Upper lobe of right lung (tissue), 1 donor: ENCODE data around the gene CCM2. TPM values are rescaled to one million over a fixed set of nuclear protein-coding genes. Genes with fewer than 3 reads are reported as not detected.

Source experiments
- ATAC-seq: fragments of 200-7000 bp; cut with Tn5 transposase; one replicate; pipeline ENCODE4 v1.9.1; 2020; ENCODE audit warnings: mild to moderate bottlenecking, moderate library complexity
- DNase-seq: peaks from one replicate; pipeline ENCODE4 v3.0.0-alpha.2; 2020
- H3K27ac ChIP-seq: fragments of 200-600 bp; one replicate; pipeline ENCODE4 v1.8.0; 2022
- H3K27me3 ChIP-seq: fragments of 200-600 bp; one replicate; pipeline ENCODE4 v1.8.0; 2022; ENCODE audit warnings: mild to moderate bottlenecking
- H3K36me3 ChIP-seq: fragments of 200-600 bp; one replicate; pipeline ENCODE4 v1.8.0; 2022
- H3K4me1 ChIP-seq: fragments of 200-600 bp; one replicate; pipeline ENCODE4 v1.8.0; 2022
- H3K4me3 ChIP-seq: fragments of 200-600 bp; one replicate; pipeline ENCODE4 v1.8.0; 2022; ENCODE audit warnings: mild to moderate bottlenecking
- H3K9me3 ChIP-seq: fragments of 200-600 bp; one replicate; pipeline ENCODE4 v1.8.0; 2022
- CTCF ChIP-seq: fragments of 200-600 bp; IDR thresholded peaks from one replicate; pipeline ENCODE4 v1.8.0; 2022; ENCODE audit warnings: antibody characterized with exemption
- intact Hi-C: fragments of 100-400 bp; cut with DNase I; formaldehyde crosslinking; loops from one replicate; pipeline ENCODE4 v1.11.0; 2022
- total RNA-seq: library from RNA; stranded (reverse); fragmentation: NEBNext Ultra II Directional; extraction: Animal tissue kit (Norgen Biotek cat#: 25700); gene quantifications from one replicate; pipeline ENCODE4 v1.2.1, GENCODE V29; 2021
- donor health status: DM: no; HTN: yes; CAD: no; lungs with severe emphysema.

CCM2 gene
- total RNA-seq, 1 donor from 2014 or later: 40.2 TPM

GRCh38 chr7:45114926-45115325 is 114.9 kb downstream of the CCM2 start:
- intact Hi-C loops: no loop called here
- no peaks in the 10 kb centered on the region for H3K27me3 ChIP-seq
- no peak for ATAC-seq
- H3K27ac ChIP-seq: no peak overlapping the region
- no peaks in the 10 kb centered on the region for H3K36me3 ChIP-seq
- H3K4me1 ChIP-seq: peaks cover 15% of the 10 kb centered on the region
- no peaks in the 10 kb centered on the region for H3K9me3 ChIP-seq
- no peak overlapping the region for H3K4me3 ChIP-seq
- DNase-seq: no peak
- no peak for TF ChIP-seq CTCF

GRCh38 chr7:45116048-45116447 is 116.0 kb downstream of the CCM2 start:
- Histone ChIP-seq H3K36me3 (no peaks in the 10 kb centered on the region), H3K27me3 (no peaks in the 10 kb centered on the region), H3K4me1 (peaks cover 6% of the 10 kb centered on the region), H3K4me3 (no peak overlapping the region), H3K27ac (no peak overlapping the region), H3K9me3 (no peaks in the 10 kb centered on the region)
- no peak for TF ChIP-seq CTCF
- intact Hi-C loops: no loop called here
- ATAC-seq (no peak), DNase-seq (no peak)

- Histone ChIP-seq H3K36me3 (no peaks in the 10 kb centered on the region), H3K4me3 (no peak overlapping the region), H3K27me3 (no peaks in the 10 kb centered on the region), H3K27ac (no peak overlapping the region), H3K4me1 (no peaks in the 10 kb centered on the region), H3K9me3 (no peaks in the 10 kb centered on the region)
- no peak for DNase-seq
- no peak for TF ChIP-seq CTCF
- no peak for ATAC-seq
- intact Hi-C loops: no loop called here
Observed at GRCh38 chr7:45117582-45117981, 117.6 kb downstream of the CCM2 start.

- no peaks in the 10 kb centered on the region for H3K27me3 ChIP-seq
- intact Hi-C loops: no loop called here
- TF ChIP-seq CTCF: no peak
- no peak for DNase-seq
- H3K4me3 ChIP-seq: no peak overlapping the region
- H3K4me1 ChIP-seq: no peaks in the 10 kb centered on the region
- no peak overlapping the region for H3K27ac ChIP-seq
- no peaks in the 10 kb centered on the region for H3K36me3 ChIP-seq
- no peak for ATAC-seq
- no peaks in the 10 kb centered on the region for H3K9me3 ChIP-seq
Observed at GRCh38 chr7:45118292-45118691, 118.3 kb downstream of the CCM2 start.

GRCh38 chr7:45118889-45119331 is 118.9 kb downstream of the CCM2 start:
- TF ChIP-seq CTCF: no peak
- intact Hi-C loops: no loop called here
- no peaks in the 10 kb centered on the region for H3K27me3 ChIP-seq
- H3K4me3 ChIP-seq: no peak overlapping the region
- no peak overlapping the region for H3K27ac ChIP-seq
- no peaks in the 10 kb centered on the region for H3K36me3 ChIP-seq
- H3K9me3 ChIP-seq: no peaks in the 10 kb centered on the region
- DNase-seq: no peak
- no peaks in the 10 kb centered on the region for H3K4me1 ChIP-seq
- no peak for ATAC-seq

GRCh38 chr7:45119550-45119949 is 119.5 kb downstream of the CCM2 start:
- Histone ChIP-seq H3K4me3 (no peak overlapping the region), H3K36me3 (no peaks in the 10 kb centered on the region), H3K4me1 (no peaks in the 10 kb centered on the region), H3K9me3 (no peaks in the 10 kb centered on the region), H3K27ac (no peak overlapping the region), H3K27me3 (no peaks in the 10 kb centered on the region)
- TF ChIP-seq CTCF: no peak
- intact Hi-C loops: no loop called here
- no peak for DNase-seq
- ATAC-seq: no peak
